GM06990 (cell line): ENCODE results near the gene TMEM38A.
"Not testable (repeated sequence)": the region's sequence is repeated elsewhere in the genome, so short reads cannot be mapped to it uniquely, and the experiment has no call there.

Experiments used
- DNase-seq: peaks from one replicate; pipeline ENCODE4 v3.0.0-alpha.2; 2011; ENCODE audit not compliant: insufficient read length; ENCODE audit errors: extremely low read depth
- H3K27me3 ChIP-seq: replicated peaks from 2 replicates; pipeline ENCODE4 v1.6.0; 2011; ENCODE audit warnings: low read length; ENCODE audit not compliant: control insufficient read depth, insufficient read depth
- H3K36me3 ChIP-seq: 2 replicates; pipeline ENCODE4 v1.5.1; 2011; ENCODE audit warnings: low read length; ENCODE audit not compliant: control insufficient read depth, insufficient read depth
- H3K4me3 ChIP-seq: replicated peaks from 2 replicates; pipeline ENCODE4 v1.5.1; 2011; ENCODE audit warnings: low read depth, mild to moderate bottlenecking, control low read depth, low read length
- TF ChIP-seq, protein P1 (sequence below): IDR thresholded peaks from 2 replicates; pipeline ENCODE4 v1.5.1; 2011; ENCODE audit warnings: low read length, control low read depth, mild to moderate bottlenecking, inconsistent platforms; ENCODE audit not compliant: insufficient read depth, poor library complexity, severe bottlenecking

TMEM38A gene

DNA sequence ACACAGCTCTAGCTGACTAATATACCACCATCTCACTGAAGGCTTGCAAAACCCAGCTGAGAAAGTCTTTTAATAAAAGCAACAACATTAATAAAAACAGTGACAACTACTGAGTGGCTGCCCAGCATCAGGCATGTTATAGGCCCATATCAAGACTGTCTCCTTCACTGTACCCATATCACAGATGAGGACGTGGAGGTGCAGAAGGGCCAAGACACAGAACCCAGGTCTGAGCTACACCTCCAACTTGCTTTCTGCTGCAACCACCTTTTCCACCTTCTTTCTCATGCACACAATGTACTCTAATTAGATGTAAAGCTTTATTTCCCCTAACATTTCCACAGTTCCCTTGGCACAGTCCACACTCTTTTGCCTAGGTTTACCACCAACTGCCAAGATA, 22.3 kb upstream of the TMEM38A start:
- TF ChIP-seq, protein P1, sequence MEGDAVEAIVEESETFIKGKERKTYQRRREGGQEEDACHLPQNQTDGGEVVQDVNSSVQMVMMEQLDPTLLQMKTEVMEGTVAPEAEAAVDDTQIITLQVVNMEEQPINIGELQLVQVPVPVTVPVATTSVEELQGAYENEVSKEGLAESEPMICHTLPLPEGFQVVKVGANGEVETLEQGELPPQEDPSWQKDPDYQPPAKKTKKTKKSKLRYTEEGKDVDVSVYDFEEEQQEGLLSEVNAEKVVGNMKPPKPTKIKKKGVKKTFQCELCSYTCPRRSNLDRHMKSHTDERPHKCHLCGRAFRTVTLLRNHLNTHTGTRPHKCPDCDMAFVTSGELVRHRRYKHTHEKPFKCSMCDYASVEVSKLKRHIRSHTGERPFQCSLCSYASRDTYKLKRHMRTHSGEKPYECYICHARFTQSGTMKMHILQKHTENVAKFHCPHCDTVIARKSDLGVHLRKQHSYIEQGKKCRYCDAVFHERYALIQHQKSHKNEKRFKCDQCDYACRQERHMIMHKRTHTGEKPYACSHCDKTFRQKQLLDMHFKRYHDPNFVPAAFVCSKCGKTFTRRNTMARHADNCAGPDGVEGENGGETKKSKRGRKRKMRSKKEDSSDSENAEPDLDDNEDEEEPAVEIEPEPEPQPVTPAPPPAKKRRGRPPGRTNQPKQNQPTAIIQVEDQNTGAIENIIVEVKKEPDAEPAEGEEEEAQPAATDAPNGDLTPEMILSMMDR = no peak
- H3K36me3 ChIP-seq = peaks cover 22% of the 10 kb centered on the region
- no peak for DNase-seq
- H3K27me3 ChIP-seq = no peaks in the 10 kb centered on the region
- H3K4me3 ChIP-seq = no peak overlapping the region

- TF ChIP-seq, protein P1 = no peak
- Histone ChIP-seq H3K36me3 (peaks cover 22% of the 10 kb centered on the region), H3K4me3 (no peak overlapping the region), H3K27me3 (no peaks in the 10 kb centered on the region)
- DNase-seq = no peak
Measured at GRCh38 chr19:16640951-16641350, 20.0 kb upstream of the TMEM38A start.

GRCh38 chr19:16641695-16642094, 19.2 kb upstream of the TMEM38A start:
- DNase-seq = no peak
- Histone ChIP-seq H3K4me3 (no peak overlapping the region), H3K27me3 (no peaks in the 10 kb centered on the region), H3K36me3 (peaks cover 22% of the 10 kb centered on the region)
- TF ChIP-seq, protein P1 = no peak

DNA sequence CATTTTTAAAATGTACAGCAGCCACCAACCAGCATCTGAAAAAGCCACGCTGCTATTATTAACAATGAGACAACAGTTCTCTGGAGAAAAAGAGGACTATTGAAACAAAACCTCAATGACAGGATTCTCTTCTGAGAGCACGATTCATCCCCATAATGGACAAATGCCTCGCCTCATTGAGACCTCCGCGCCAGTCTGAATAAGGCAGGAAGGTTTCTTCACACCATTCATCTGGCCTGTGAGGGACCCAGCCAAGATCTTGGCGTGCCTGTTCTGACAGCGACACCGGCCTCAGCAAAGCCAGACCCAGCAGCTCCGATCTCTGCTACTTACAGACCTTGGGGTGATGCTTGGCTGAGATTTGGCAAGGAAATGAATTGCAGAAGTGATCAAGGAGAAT, 15.8 kb upstream of the TMEM38A start:
- TF ChIP-seq, protein P1 = no peak
- Histone ChIP-seq H3K36me3 (peaks cover 20% of the 10 kb centered on the region), H3K4me3 (no peak overlapping the region), H3K27me3 (no peaks in the 10 kb centered on the region)
- no peak for DNase-seq

DNA sequence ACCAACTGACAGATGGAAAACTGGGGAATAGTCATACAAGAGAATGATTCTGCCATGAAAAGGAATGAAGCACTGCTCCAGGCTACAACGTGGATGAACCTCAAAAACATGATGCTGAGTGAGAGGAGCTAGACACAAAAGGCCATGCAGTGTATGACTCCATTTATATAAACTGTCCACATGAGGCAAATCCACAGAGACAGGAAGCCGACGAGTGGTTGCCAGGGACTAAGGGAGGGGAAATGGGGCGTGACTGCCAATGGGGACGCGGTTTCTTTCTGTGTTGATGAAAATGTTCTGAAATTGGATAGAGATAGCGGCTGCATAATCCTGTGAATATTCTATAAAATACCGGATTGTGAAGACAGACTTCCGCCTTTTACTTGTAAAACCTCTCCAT, 11.2 kb upstream of the TMEM38A start:
- no peak for DNase-seq
- no peak overlapping the region for H3K4me3 ChIP-seq
- no peaks in the 10 kb centered on the region for H3K27me3 ChIP-seq
- peaks cover 20% of the 10 kb centered on the region for H3K36me3 ChIP-seq
- TF ChIP-seq, protein P1 = no peak

DNA sequence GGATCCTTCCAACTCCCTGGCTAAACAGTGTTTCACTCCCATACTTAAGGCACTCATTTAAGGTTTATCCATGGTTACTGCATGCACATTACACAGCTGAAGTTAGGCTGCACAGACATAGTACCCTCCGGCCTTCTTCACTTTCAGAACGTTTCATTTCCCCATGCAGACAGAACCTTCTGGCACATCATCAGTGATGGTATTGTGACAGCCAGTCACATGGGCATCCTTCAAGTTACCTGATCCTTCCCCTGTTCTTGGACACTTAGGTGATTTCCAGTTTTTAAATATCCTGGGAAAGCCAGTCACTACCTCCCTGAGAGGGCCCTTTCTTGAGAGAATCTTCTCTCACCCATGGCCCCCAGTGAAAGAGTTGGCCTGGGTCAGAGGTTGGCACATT, 10.1 kb upstream of the TMEM38A start:
- no peak for DNase-seq
- Histone ChIP-seq H3K36me3 (peaks cover 23% of the 10 kb centered on the region), H3K4me3 (no peak overlapping the region), H3K27me3 (no peaks in the 10 kb centered on the region)
- TF ChIP-seq, protein P1 = no peak

DNA sequence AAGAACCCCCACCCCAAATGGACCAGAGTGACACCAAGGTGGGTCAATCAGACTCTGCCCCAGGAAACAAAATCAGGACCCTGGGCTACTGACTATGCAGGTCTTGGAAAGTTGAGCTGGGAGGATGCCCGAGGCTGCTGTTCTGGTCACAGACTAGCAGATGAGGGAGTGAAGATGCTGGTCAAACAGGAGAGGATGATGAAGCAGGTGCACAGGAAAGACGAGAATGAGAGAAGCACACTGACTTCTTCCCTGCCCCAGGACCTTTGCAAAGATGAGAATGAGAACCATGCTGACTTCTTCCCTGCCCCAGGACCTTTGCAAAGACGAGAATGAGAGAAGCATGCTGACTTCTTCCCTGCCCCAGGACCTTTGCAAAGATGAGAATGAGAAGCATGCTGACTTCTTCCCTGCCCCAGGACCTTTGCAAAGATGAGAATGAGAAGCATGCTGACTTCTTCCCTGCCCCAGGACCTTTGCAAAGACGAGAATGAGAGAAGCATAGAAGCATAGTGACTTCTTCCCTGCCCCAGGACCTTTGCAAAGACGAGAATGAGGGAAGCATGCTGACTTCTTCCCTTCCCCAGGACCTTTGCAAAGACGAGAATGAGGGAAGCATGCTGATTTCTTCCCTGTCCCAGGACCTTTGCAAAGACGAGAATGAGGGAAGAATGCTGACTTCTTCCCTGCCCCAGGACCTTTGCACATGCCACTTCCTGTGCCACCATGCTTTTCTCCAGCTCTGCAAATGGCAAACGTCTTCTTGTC, 9.3 kb upstream of the TMEM38A start:
- H3K36me3 ChIP-seq = peaks cover 24% of the 10 kb centered on the region

More for the DNA sequence above, 9.3 kb upstream of the TMEM38A start:
- not testable (repeated sequence) for H3K27me3 ChIP-seq, H3K4me3 ChIP-seq, DNase-seq
